Fibroblast of mammary gland (primary cell): ENCODE results near the gene WNT5B.

Experiments used
- DNase-seq: peaks from one replicate; pipeline ENCODE4 v3.0.0-alpha.2; 2010; ENCODE audit warnings: low read depth
- H3K4me3 ChIP-seq: 2 replicates; pipeline ENCODE4 v1.5.1; 2011; ENCODE audit warnings: low read depth, mild to moderate bottlenecking, low read length, moderate library complexity; ENCODE audit not compliant: control insufficient read depth
- CTCF ChIP-seq: conservative IDR thresholded peaks from 2 replicates; pipeline ENCODE4 v1.5.1; 2011; ENCODE audit warnings: low read depth, low read length, inconsistent platforms; ENCODE audit not compliant: control insufficient read depth, insufficient read depth

Gene WNT5B

DNA sequence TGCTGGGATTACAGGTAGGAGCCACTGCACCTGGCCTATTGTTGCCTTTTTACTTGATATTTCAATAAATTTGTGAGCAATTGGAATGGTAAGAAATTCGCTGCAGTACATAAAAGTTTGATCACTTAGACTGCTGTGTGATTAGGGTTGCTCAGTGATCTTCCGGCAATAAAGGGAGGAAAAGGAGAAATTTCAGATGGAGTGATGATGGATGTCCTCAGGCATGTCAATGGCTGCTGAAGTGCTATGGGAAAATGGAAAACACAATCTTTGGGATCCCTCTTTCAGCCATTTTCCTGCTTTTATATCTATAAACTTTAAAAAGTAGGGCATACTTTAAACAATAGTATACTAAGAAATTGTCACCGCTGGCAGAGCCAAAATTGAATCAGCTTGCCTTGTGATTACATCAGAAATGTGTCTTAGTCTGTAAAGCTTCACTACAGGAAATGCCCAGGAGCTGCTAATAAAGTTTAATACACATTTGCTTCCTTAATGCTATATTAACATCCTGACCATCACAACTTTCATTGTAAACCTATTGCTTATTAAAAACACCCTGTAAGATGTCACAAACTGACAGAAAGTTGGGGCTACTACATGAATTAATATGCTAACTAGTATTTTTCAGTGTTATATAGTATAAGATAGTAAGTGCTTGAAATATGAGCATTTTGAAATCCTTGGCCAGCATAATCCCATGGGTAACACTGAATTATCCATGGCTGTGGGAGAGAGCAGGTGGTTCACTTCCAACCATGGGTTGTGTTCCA lies 20.9 kb upstream of the WNT5B start:
- TF ChIP-seq CTCF: no peak
- H3K4me3 ChIP-seq: no peak overlapping the region

GRCh38 chr12:1608713-1609119 lies 20.3 kb upstream of the WNT5B start:
- H3K4me3 ChIP-seq: no peak overlapping the region
- no peak for TF ChIP-seq CTCF
- DNase-seq: no peak

More for the DNA sequence above, 20.9 kb upstream of the WNT5B start:
- DNase-seq: peak; percentile 28

DNA sequence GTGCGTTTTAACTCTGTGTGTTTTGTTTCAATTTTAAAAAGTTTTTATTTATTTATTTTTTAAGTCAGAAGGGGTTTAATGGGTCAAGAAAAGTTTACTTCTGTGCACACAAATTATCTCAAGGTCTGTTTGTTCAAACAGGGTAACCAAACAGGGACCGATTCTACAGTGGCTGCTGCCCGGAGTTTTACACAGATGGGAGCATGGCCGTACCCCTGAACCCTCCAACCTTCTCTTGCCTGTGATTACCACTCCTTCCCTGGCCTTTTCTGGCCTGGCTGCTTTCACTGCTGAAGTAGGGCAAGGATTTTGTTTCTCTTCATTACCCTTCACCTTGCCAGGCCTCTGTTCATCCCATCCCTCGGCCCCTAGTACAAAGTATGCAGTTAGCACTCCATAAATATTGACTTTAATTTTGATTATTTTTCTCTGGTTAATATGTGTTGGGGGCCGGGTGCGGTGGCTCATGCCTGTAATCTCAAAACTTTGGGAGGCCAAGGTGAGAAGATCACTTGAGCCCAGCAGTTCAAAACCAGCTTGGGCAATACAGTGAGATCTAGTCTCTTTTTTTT lies 18.9 kb upstream of the WNT5B start:
- no peak for DNase-seq
- TF ChIP-seq CTCF: no peak
- no peak overlapping the region for H3K4me3 ChIP-seq

DNA sequence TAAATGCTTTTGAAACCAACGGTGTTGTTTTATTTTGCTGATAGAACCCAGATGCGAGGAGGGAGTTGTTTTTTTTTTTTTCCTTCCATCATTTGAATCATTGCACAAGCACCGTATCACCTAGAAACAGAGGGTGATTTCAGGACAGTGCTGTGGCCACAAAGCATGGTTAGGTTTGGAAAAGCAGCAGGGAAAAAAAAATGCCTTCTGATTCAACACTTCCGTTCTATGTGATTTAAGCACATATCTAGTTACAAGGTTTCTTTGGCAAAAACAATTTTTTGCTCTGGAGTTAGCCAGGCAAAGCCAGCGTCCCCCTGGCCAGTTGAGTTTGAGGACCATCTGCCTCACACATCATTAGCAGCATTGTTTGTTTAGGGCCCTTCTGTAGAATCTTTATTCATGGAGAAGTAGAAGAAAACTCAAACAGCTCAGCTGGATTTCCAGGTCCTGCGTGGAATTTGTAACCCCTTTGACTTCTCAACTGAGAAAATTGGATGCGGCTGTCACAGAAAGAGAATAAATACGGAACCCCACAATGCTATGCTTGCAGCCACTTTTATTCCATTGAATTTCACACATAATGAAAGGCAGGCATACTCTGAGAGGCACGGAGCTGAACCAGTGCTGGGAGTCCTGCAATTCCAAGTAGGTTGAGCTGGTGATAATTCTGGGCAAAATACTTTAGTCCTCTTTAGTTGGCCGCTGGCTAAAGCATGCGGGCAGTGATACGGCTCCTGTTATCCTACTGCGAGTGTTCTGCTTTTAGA lies 17.0 kb upstream of the WNT5B start:
- peak; percentile 97 for DNase-seq
- TF ChIP-seq CTCF: no peak

GRCh38 chr12:1613860-1614259 lies 15.2 kb upstream of the WNT5B start:
- DNase-seq: no peak
- TF ChIP-seq CTCF: no peak
- H3K4me3 ChIP-seq: no peak overlapping the region

More for the DNA sequence above, 17.0 kb upstream of the WNT5B start:
- peak overlapping the region; percentile 21 for H3K4me3 ChIP-seq

DNA sequence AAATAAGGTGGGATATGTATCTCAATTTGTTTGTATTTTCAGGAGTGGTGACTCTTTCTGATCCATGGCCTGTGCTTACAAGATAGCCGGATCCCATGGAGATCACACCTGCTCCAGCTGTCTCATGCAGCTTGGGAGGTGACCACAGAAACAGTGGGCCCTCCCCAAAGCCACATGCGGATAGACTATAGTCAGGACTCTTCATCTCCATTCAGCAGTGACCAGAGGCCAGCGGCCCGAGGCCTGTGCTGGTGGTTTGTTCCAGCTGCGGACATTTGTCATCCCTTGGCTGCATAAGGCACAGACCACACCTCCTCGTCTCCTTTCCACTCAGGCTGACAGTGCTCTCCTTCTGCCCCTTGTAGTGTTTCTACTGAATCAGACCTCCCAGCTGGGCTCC lies 14.7 kb upstream of the WNT5B start:
- no peak overlapping the region for H3K4me3 ChIP-seq
- DNase-seq: no peak
- TF ChIP-seq CTCF: no peak
